Esophagus squamous epithelium (tissue), 5 donors: ENCODE measurements around the gene FGR. TPM values are rescaled to one million over a fixed set of nuclear protein-coding genes. Genes with fewer than 3 reads are reported as not detected.

ENCODE experiments used
- DNase-seq: peaks from one replicate; lab custom pipeline; 2025; lab: John Stamatoyannopoulos, UW
- H3K27ac ChIP-seq, 4 donors: fragments of 200-600 bp; sonication (generic); one replicate each; pipeline ENCODE4 v1.5.1; 2016 to 2019; ENCODE audit warnings: mild to moderate bottlenecking in 1 of 4
- H3K27me3 ChIP-seq, 4 donors: fragments of 200-600 bp; sonication (generic); 1 replicate in 3 of 4; 2 replicates in 1 of 4; pipeline versions ENCODE4 v1.5.1 to v1.6.0; 2017 to 2021; ENCODE audit warnings: antibody characterized with exemption in 1 of 4
- H3K36me3 ChIP-seq, 3 donors: fragments of 200-600 bp; sonication (generic); one replicate each; pipeline ENCODE4 v1.5.1; 2016 to 2019
- H3K4me1 ChIP-seq, 3 donors: fragments of 200-600 bp; sonication (generic); one replicate each; pipeline ENCODE4 v1.5.1; 2017 to 2019
- H3K4me3 ChIP-seq, 4 donors: fragments of 200-600 bp; sonication (generic); 1 replicate in 3 of 4; 2 replicates in 1 of 4; pipeline ENCODE4 v1.5.1; 2016 to 2019; ENCODE audit warnings: mild to moderate bottlenecking in 2 of 4, moderate library complexity in 1 of 4
- H3K9me3 ChIP-seq, 3 donors: fragments of 200-600 bp; sonication (generic); one replicate each; pipeline ENCODE4 v1.5.1; 2016 to 2019
- POLR2A ChIP-seq, 4 donors: fragments of 450-650 bp; IDR thresholded peaks; one replicate each; pipeline ENCODE4 v1.6.1; 2017; ENCODE audit warnings: antibody characterized with exemption in 4 of 4, mild to moderate bottlenecking in 4 of 4, moderate library complexity in 3 of 4
- WGBS, 2 donors: methylation state at CpG; one replicate each; pipeline ENCODE4 v1.1.5; 2018; 5-methylcytosine and 5-hydroxymethylcytosine counted together
- intact Hi-C: fragments of 100-400 bp; cut with DNase I; formaldehyde crosslinking; loops from one replicate; pipeline ENCODE4 v1.15.0; 2022
- total RNA-seq, 4 donors: library from RNA; depleted of rRNA; stranded (reverse); fragments of >200 nt; gene quantifications; one replicate each; pipeline ENCODE4 v1.1.0, GENCODE V29; 2016
- TF ChIP-seq, protein P1 (sequence below), 6 experiments: fragments of 450-650 bp in 4 of 6; fragments of 200-600 bp in 2 of 6; sonication (generic) in 2 of 6; IDR thresholded peaks; one replicate each; pipeline ENCODE4 v1.5.1; 2016 to 2019; ENCODE audit warnings: antibody characterized with exemption in 6 of 6, mild to moderate bottlenecking in 4 of 6, moderate library complexity in 4 of 6
- donor health status: DM: yes; HTN: yes; CAD: no.

Gene FGR
- total RNA-seq, 4 donors from 2014 or later: 1.2 to 12.4 (median 7.5) TPM

DNA sequence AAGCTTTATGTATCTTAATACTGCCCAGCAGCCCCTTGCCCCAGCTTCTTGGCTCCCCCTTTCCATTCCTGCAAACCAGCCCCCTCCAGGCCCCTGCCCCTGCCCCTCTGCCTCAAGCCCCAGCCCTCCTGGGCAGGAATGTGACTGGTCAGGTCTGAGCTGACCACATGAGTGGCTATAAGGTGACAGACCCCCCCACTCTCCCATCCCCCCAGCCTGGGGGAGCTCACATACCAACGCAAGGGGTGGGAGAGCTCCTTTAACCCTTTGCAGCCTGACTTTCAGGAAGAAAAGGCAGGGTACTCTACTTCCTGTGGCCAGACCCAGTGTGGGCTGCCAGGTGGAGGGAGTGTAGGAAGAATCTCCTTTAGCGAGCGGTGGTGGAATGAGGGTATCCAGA, 64.2 kb downstream of the FGR start:
- Histone ChIP-seq H3K36me3 (peaks cover 0 to 2% (median 0%) of the 10 kb centered on the region in 3 donors), H3K27ac (peak overlapping the region; percentile 89 to 97 (median 96)), H3K27me3 (no peaks in the 10 kb centered on the region), H3K4me1 (peaks cover 85 to 100% (median 87%) of the 10 kb centered on the region in 3 donors), H3K4me3 (peak overlapping the region in 1 of 4 donors; percentile 13), H3K9me3 (no peaks in the 10 kb centered on the region)
- DNase-seq: no peak
- intact Hi-C loops: no loop called here
- TF ChIP-seq, protein P1, sequence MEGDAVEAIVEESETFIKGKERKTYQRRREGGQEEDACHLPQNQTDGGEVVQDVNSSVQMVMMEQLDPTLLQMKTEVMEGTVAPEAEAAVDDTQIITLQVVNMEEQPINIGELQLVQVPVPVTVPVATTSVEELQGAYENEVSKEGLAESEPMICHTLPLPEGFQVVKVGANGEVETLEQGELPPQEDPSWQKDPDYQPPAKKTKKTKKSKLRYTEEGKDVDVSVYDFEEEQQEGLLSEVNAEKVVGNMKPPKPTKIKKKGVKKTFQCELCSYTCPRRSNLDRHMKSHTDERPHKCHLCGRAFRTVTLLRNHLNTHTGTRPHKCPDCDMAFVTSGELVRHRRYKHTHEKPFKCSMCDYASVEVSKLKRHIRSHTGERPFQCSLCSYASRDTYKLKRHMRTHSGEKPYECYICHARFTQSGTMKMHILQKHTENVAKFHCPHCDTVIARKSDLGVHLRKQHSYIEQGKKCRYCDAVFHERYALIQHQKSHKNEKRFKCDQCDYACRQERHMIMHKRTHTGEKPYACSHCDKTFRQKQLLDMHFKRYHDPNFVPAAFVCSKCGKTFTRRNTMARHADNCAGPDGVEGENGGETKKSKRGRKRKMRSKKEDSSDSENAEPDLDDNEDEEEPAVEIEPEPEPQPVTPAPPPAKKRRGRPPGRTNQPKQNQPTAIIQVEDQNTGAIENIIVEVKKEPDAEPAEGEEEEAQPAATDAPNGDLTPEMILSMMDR (IDR thresholded peaks at IDR 0.05): no peak
- TF ChIP-seq POLR2A (IDR thresholded peaks at IDR 0.05): no peak
- 37 to 50% methylated on average over 3 of the region's 3 CpGs for WGBS, 2 donors

DNA sequence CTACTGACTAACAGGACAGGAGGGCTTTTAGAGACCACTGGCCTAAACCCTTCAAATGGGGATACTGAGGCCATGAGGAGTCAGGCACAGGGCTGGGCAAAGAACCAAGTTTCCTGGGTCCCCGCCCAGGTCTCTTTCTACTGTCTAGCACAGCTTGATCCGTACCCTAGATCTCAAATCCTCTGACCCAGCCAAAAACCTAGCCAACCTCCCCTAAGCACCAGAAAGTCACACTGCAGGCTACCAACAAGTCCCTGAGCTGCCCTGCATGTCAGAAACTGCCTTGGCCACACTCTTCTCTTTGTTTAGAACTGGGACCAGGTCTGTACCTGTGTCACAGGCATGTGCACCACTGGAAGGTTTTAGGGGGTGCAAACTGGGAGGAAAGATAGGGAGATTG, 64.6 kb downstream of the FGR start:
- peak overlapping the region; percentile 89 to 97 (median 96) for H3K27ac ChIP-seq
- intact Hi-C loops: no loop called here
- no peaks in the 10 kb centered on the region for H3K27me3 ChIP-seq
- no peak for TF ChIP-seq POLR2A (IDR thresholded peaks at IDR 0.05)
- TF ChIP-seq, protein P1 (IDR thresholded peaks at IDR 0.05): no peak
- 43 to 46% methylated on average over 2 of the region's 2 CpGs for WGBS, 2 donors
- no peak for DNase-seq
- no peaks in the 10 kb centered on the region for H3K9me3 ChIP-seq
- peaks cover 85 to 100% (median 89%) of the 10 kb centered on the region in 3 donors for H3K4me1 ChIP-seq
- peaks cover 0 to 6% (median 0%) of the 10 kb centered on the region in 3 donors for H3K36me3 ChIP-seq
- H3K4me3 ChIP-seq: peak overlapping the region in 1 of 4 donors; percentile 13

DNA sequence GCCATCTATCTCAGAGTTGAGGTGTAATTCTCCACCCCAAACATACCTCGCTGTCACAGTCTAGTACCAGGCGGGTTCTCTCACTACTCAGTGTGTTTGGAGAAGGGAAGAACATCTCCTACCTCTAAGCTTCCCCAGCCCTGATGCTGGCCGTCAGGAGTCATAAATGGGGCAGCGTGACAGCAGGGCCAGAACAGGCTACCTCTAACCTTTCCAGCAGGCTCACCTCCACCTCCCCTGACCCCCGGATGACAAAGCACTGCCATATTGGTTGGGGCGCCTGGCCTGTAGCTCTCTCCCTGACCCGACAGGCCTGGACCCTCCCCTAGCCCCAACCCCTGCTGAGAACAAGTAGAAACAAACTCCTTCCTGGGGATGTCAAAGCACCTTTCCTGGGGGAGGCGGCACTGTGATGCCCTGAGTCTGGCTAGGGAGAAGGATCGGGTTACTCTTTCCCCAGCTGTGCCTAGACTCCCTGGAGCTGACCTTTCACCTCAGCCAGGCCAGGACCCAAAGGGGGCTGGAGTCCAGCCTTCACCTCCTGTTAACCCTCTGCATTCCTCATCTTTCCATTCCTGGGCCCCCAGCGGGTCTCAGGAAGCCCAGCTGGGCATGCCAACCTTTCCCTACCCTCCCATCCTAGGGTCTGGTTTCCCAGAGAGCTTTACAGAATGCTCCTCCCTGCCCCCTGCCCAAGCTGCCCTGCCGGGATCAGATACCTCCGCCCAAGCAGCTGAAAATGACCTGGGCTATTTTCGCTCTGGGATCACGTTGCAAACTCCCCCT, 65.3 kb downstream of the FGR start:
- intact Hi-C loops: no loop called here
- Histone ChIP-seq H3K36me3 (peaks cover 0 to 13% (median 0%) of the 10 kb centered on the region in 3 donors), H3K4me1 (peaks cover 85 to 100% (median 89%) of the 10 kb centered on the region in 3 donors), H3K9me3 (no peaks in the 10 kb centered on the region), H3K4me3 (no peak overlapping the region), H3K27me3 (no peaks in the 10 kb centered on the region), H3K27ac (peak overlapping the region; percentile 89 to 97 (median 96))
- DNase-seq: no peak
- TF ChIP-seq, protein P1 (IDR thresholded peaks at IDR 0.05): no peak
- TF ChIP-seq POLR2A (IDR thresholded peaks at IDR 0.05): no peak
- 52 to 65% methylated on average over 9 to 10 of the region's 14 CpGs for WGBS, 2 donors

DNA sequence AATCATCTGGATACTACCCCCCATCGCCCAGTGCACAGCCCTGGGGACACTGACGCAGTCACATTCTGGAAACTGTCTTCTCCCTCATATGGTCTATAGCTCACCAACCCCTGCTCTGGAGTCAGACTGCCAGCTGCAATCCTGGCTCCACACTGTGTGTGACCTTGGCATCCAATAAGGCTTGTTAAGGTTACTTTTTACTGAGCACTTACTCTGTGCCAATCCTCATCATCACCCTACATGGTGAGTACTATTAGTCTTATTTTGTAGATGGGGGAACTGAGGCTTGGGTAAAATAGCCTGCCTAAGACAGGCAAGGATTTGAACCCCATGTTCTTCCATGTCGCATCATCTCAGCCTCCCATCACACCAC, 65.9 kb downstream of the FGR start:
- 55 to 82% methylated on average over 1 to 2 of the region's 3 CpGs for WGBS, 2 donors
- H3K4me3 ChIP-seq: peak overlapping the region; percentile 22 to 63 (median 38)
- intact Hi-C loops: no loop called here

More for the DNA sequence above, 65.9 kb downstream of the FGR start:
- H3K36me3 ChIP-seq: peaks cover 0 to 17% (median 0%) of the 10 kb centered on the region in 3 donors
- no peak for DNase-seq
- TF ChIP-seq, protein P1 (IDR thresholded peaks at IDR 0.05): no peak
- TF ChIP-seq POLR2A (IDR thresholded peaks at IDR 0.05): no peak
- peak overlapping the region; percentile 89 to 97 (median 96) for H3K27ac ChIP-seq
- no peaks in the 10 kb centered on the region for H3K27me3 ChIP-seq
- H3K4me1 ChIP-seq: peaks cover 89 to 100% (median 89%) of the 10 kb centered on the region in 3 donors
- H3K9me3 ChIP-seq: no peaks in the 10 kb centered on the region
